ENCODE results near the gene ALLC.

DNA sequence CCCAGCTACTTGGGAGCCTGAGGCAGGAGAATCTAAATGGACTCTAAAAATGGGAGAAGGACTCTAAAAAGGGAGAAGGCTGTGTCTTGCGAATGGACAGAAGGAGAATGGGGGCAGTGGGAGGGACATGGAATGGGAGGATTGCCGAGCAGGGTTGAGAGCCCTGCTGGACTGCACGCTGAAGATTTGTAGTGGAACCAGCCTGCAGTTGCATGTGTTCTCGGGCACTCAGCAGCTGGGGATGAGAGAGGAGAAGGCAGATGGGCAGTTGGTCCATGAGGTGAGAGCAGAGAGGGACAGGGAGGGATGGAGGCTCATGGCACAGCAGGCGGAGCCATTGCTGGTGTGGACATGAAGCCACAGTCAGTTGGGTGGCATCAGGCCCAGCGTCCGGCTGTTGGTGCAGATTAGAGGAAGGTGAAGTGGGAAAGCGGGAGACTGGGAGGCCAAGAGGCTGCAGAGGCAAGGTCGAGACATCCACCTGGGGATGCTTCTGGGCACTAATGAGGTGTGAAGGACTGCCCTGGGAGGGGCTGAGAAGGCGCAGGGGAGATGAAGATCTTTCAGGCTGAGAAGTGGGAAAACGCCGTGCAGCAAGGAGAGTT is 86.1 kb downstream of the ALLC start:
- no peak for TF ChIP-seq ZFP36 (IDR thresholded peaks at IDR 0.05; ENCODE audit: borderline replicate concordance, partially characterized antibody)
- no peak for TF ChIP-seq CTCF (IDR thresholded peaks at IDR 0.05)
- no peak for TF ChIP-seq POLR2A (IDR thresholded peaks at IDR 0.05; ENCODE audit: low read length)
- TF ChIP-seq, protein P1, sequence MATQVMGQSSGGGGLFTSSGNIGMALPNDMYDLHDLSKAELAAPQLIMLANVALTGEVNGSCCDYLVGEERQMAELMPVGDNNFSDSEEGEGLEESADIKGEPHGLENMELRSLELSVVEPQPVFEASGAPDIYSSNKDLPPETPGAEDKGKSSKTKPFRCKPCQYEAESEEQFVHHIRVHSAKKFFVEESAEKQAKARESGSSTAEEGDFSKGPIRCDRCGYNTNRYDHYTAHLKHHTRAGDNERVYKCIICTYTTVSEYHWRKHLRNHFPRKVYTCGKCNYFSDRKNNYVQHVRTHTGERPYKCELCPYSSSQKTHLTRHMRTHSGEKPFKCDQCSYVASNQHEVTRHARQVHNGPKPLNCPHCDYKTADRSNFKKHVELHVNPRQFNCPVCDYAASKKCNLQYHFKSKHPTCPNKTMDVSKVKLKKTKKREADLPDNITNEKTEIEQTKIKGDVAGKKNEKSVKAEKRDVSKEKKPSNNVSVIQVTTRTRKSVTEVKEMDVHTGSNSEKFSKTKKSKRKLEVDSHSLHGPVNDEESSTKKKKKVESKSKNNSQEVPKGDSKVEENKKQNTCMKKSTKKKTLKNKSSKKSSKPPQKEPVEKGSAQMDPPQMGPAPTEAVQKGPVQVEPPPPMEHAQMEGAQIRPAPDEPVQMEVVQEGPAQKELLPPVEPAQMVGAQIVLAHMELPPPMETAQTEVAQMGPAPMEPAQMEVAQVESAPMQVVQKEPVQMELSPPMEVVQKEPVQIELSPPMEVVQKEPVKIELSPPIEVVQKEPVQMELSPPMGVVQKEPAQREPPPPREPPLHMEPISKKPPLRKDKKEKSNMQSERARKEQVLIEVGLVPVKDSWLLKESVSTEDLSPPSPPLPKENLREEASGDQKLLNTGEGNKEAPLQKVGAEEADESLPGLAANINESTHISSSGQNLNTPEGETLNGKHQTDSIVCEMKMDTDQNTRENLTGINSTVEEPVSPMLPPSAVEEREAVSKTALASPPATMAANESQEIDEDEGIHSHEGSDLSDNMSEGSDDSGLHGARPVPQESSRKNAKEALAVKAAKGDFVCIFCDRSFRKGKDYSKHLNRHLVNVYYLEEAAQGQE (IDR thresholded peaks at IDR 0.05): no peak
- TF ChIP-seq CBX8 (IDR thresholded peaks at IDR 0.05): no peak

All from A549 (cell line).